Measurements from ENCODE around the gene GPM6B.
A peak's percentile ranks its signal among the peaks of the same experiment; 100 is the strongest.

The GPM6B gene

DNA sequence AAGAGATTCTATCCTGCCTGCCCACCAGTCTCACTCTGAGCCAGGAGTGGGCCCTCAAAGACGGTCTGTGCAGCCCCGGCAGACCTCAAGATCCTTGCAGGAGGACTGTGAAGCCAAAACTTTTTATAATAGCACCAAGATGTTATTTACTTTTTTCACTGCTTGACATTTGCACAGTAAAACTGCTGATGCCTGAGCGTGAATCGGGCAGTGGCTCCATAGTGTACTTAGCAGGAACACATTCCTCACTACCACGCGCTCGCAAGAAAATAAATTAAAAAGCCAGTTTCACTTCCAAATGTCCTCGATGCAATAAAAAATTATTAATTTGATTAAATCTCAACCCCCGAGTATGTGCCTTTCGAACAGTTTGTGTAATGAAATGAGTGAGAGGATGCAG is 22.5 kb downstream of the GPM6B start:
- Histone ChIP-seq H3K27ac (ENCODE audit: low read depth, low read length) (no peak overlapping the region), H3K9me3 (ENCODE audit: control insufficient read depth, insufficient read depth, low read length) (no peaks in the 10 kb centered on the region), H3K4me3 (ENCODE audit: low read length) (no peak overlapping the region), H3F3A (ENCODE audit: control insufficient read depth, insufficient read depth) (no peaks in the 10 kb centered on the region), H3K79me2 (ENCODE audit: control insufficient read depth, low read length) (no peaks in the 10 kb centered on the region), H3K4me1 (ENCODE audit: control insufficient read depth, low read length) (peaks cover 14% of the 10 kb centered on the region), H3K9me2 (replicated peaks; ENCODE audit: control insufficient read depth, low read length) (no peaks in the 10 kb centered on the region), H4K20me1 (ENCODE audit: control insufficient read depth, insufficient read depth, low read depth, low read length) (no peaks in the 10 kb centered on the region), H3K27me3 (ENCODE audit: control insufficient read depth, low read length) (no peaks in the 10 kb centered on the region), H3K36me3 (ENCODE audit: control insufficient read depth, low read length) (no peaks in the 10 kb centered on the region), H3K4me2 (ENCODE audit: low read length) (peak overlapping the region; percentile 35)
- TF ChIP-seq, protein P1, sequence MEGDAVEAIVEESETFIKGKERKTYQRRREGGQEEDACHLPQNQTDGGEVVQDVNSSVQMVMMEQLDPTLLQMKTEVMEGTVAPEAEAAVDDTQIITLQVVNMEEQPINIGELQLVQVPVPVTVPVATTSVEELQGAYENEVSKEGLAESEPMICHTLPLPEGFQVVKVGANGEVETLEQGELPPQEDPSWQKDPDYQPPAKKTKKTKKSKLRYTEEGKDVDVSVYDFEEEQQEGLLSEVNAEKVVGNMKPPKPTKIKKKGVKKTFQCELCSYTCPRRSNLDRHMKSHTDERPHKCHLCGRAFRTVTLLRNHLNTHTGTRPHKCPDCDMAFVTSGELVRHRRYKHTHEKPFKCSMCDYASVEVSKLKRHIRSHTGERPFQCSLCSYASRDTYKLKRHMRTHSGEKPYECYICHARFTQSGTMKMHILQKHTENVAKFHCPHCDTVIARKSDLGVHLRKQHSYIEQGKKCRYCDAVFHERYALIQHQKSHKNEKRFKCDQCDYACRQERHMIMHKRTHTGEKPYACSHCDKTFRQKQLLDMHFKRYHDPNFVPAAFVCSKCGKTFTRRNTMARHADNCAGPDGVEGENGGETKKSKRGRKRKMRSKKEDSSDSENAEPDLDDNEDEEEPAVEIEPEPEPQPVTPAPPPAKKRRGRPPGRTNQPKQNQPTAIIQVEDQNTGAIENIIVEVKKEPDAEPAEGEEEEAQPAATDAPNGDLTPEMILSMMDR (IDR thresholded peaks at IDR 0.05; ENCODE audit: low read depth, low read length, poor library complexity, severe bottlenecking) = no peak
- no peak for TF ChIP-seq EZH2phosphoT487 (IDR thresholded peaks at IDR 0.05; ENCODE audit: borderline replicate concordance, low read length)

DNA sequence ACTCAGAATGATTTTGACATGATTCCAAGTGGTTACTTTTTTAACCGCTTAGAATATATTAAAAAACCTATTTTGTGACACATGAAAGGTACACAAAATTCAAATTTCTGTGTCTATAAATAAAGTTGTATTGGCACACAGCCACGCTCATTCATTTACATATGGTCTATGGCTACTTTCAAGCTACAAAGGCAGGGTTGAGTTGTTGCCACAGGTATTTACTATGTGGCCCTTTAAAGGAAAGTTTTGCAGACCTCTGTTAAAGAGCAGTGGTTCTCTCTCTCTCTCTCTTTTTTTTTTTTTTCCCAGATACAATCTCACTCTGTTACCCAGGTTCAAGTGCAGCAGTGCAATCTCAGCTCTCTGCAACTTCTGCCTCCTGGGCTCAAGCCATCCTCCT is 23.0 kb downstream of the GPM6B start:
- H3K4me2 ChIP-seq (ENCODE audit: low read length) = peak overlapping the region; percentile 35
- no peaks in the 10 kb centered on the region for H4K20me1 ChIP-seq (ENCODE audit: control insufficient read depth, insufficient read depth, low read depth, low read length)
- no peaks in the 10 kb centered on the region for H3K9me2 ChIP-seq (replicated peaks; ENCODE audit: control insufficient read depth, low read length)
- no peaks in the 10 kb centered on the region for H3K9me3 ChIP-seq (ENCODE audit: control insufficient read depth, insufficient read depth, low read length)
- peaks cover 14% of the 10 kb centered on the region for H3K4me1 ChIP-seq (ENCODE audit: control insufficient read depth, low read length)
- no peak overlapping the region for H3K4me3 ChIP-seq (ENCODE audit: low read length)
- H3K27me3 ChIP-seq (ENCODE audit: control insufficient read depth, low read length) = no peaks in the 10 kb centered on the region
- TF ChIP-seq, protein P1 (IDR thresholded peaks at IDR 0.05; ENCODE audit: low read depth, low read length, poor library complexity, severe bottlenecking) = no peak
- no peak for TF ChIP-seq EZH2phosphoT487 (IDR thresholded peaks at IDR 0.05; ENCODE audit: borderline replicate concordance, low read length)
- H3F3A ChIP-seq (ENCODE audit: control insufficient read depth, insufficient read depth) = no peaks in the 10 kb centered on the region
- H3K36me3 ChIP-seq (ENCODE audit: control insufficient read depth, low read length) = no peaks in the 10 kb centered on the region
- H3K79me2 ChIP-seq (ENCODE audit: control insufficient read depth, low read length) = no peaks in the 10 kb centered on the region
- H3K27ac ChIP-seq (ENCODE audit: low read depth, low read length) = no peak overlapping the region

DNA sequence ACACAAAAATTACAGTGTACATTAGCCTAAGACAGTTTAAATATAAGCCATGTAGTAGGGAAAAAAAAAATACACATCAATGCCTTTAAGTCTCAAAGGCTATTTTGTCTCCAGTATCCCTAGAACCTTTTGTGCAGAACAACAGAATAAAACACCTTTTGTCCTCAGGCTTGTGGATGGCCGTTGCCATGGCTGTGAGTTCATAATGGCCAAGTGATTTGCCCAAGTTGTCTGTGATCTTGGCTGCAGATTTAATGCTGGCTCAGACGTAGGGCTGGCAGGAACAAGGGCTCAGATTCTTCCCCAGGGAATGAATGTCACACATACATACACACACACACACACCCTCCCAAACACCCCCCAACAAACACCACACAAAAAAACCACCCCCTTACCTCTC is 25.3 kb downstream of the GPM6B start:
- H3F3A ChIP-seq (ENCODE audit: control insufficient read depth, insufficient read depth) = no peaks in the 10 kb centered on the region
- no peak overlapping the region for H3K4me3 ChIP-seq (ENCODE audit: low read length)
- H3K36me3 ChIP-seq (ENCODE audit: control insufficient read depth, low read length) = no peaks in the 10 kb centered on the region
- no peaks in the 10 kb centered on the region for H3K79me2 ChIP-seq (ENCODE audit: control insufficient read depth, low read length)
- TF ChIP-seq EZH2phosphoT487 (IDR thresholded peaks at IDR 0.05; ENCODE audit: borderline replicate concordance, low read length) = no peak
- TF ChIP-seq, protein P1 (IDR thresholded peaks at IDR 0.05; ENCODE audit: low read depth, low read length, poor library complexity, severe bottlenecking) = no peak
- no peaks in the 10 kb centered on the region for H3K27me3 ChIP-seq (ENCODE audit: control insufficient read depth, low read length)
- H3K27ac ChIP-seq (ENCODE audit: low read depth, low read length) = no peak overlapping the region
- H3K4me2 ChIP-seq (ENCODE audit: low read length) = no peak overlapping the region
- H3K9me2 ChIP-seq (replicated peaks; ENCODE audit: control insufficient read depth, low read length) = no peaks in the 10 kb centered on the region
- peaks cover 14% of the 10 kb centered on the region for H3K4me1 ChIP-seq (ENCODE audit: control insufficient read depth, low read length)
- H3K9me3 ChIP-seq (ENCODE audit: control insufficient read depth, insufficient read depth, low read length) = no peaks in the 10 kb centered on the region
- H4K20me1 ChIP-seq (ENCODE audit: control insufficient read depth, insufficient read depth, low read depth, low read length) = no peaks in the 10 kb centered on the region

DNA sequence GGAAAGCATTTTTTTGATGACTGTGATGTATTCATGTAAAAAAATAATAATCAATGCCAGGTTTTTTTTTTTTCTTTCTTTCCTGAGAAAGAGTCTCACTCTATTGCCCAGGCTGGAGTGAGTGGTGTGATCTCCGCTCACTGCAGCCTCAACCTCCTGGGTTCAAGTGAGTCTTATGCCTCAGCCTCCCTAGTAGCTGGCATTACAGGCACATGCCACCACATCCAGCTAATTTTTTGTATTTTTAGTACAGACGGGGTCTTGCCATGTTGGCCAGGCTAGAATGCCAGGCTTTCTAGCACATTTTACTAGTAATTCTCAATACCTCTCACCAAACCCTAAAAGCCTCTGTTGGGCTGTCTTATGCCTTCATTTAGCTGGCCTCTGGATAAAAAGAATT is 25.7 kb downstream of the GPM6B start:
- Histone ChIP-seq H3K9me3 (ENCODE audit: control insufficient read depth, insufficient read depth, low read length) (no peaks in the 10 kb centered on the region), H3K79me2 (ENCODE audit: control insufficient read depth, low read length) (no peaks in the 10 kb centered on the region), H3K4me2 (ENCODE audit: low read length) (no peak overlapping the region), H3K36me3 (ENCODE audit: control insufficient read depth, low read length) (no peaks in the 10 kb centered on the region), H3K4me1 (ENCODE audit: control insufficient read depth, low read length) (peaks cover 14% of the 10 kb centered on the region), H3F3A (ENCODE audit: control insufficient read depth, insufficient read depth) (no peaks in the 10 kb centered on the region), H3K9me2 (replicated peaks; ENCODE audit: control insufficient read depth, low read length) (no peaks in the 10 kb centered on the region), H3K27ac (ENCODE audit: low read depth, low read length) (no peak overlapping the region), H3K4me3 (ENCODE audit: low read length) (no peak overlapping the region), H3K27me3 (ENCODE audit: control insufficient read depth, low read length) (no peaks in the 10 kb centered on the region), H4K20me1 (ENCODE audit: control insufficient read depth, insufficient read depth, low read depth, low read length) (no peaks in the 10 kb centered on the region)
- TF ChIP-seq, protein P1 (IDR thresholded peaks at IDR 0.05; ENCODE audit: low read depth, low read length, poor library complexity, severe bottlenecking) = no peak
- TF ChIP-seq EZH2phosphoT487 (IDR thresholded peaks at IDR 0.05; ENCODE audit: borderline replicate concordance, low read length) = no peak
